Stomach (tissue), 4 donors: ENCODE results near the gene ZNF687.

Experiments
- CTCF ChIP-seq, 7 experiments: fragments of 450-650 bp in 4 of 7; fragments of 200-600 bp in 3 of 7; sonication (generic) in 3 of 7; IDR thresholded peaks; one replicate each; pipeline ENCODE4 v1.5.1; 2016 to 2019; ENCODE audit warnings: antibody characterized with exemption in 7 of 7, control low read depth in 2 of 7, mild to moderate bottlenecking in 1 of 7
- POLR2AphosphoS5 ChIP-seq, 3 donors: sonication (generic); formaldehyde crosslinking; IDR thresholded peaks; one replicate each; pipeline ENCODE4 v1.6.1; 2016; ENCODE audit warnings: antibody characterized with exemption in 3 of 3

- TF ChIP-seq POLR2AphosphoS5 (IDR thresholded peaks at IDR 0.05) (peak; percentile 35 to 92 (median 66)), CTCF (IDR thresholded peaks at IDR 0.05) (no peak)
Observed at GRCh38 chr1:151311589-151312331, 29.7 kb downstream of the ZNF687 start.
